Measurements from ENCODE around the gene RHPN2. TPM values are rescaled to one million over a fixed set of nuclear protein-coding genes. Genes with fewer than 3 reads are reported as not detected.

The RHPN2 gene
- total RNA-seq, 1 experiment from 2014 or later: 29.2 TPM

DNA sequence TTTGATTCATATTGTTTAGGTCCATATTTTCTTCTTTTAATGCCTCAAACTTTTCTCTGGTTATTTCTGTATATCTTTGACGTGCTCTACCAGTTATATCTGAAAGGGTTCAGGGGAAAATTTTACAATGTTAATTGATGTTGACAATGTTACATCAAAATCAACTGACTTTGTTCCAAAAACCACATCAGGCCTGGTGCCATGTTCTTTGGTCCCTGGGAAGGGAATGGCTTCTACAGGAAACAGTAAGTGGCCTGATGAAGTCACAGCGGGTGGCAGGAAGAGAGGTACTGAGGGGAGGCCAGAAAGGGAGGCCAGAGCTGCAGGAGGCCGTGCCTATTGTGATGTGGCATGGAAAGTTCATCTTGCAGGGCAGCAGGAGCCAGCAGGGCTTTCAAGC lies 131.1 kb downstream of the RHPN2 start:
- no peak overlapping the region for H4K5ac ChIP-seq (ENCODE audit: insufficient read length, low read depth, low read length)
- no peak overlapping the region for H2BK5ac ChIP-seq (ENCODE audit: insufficient read length, low read length)
- no peak overlapping the region for H3K27ac ChIP-seq (ENCODE audit: insufficient read length, low read depth, low read length)
- no peak overlapping the region for H3K56ac ChIP-seq (ENCODE audit: insufficient read length, low read depth, low read length)
- no peak overlapping the region for H2BK15ac ChIP-seq (ENCODE audit: low read depth, low read length)
- no peak overlapping the region for H4K8ac ChIP-seq (replicated peaks; ENCODE audit: insufficient read length, low read depth, low read length)
- H3K23me2 ChIP-seq (ENCODE audit: insufficient read length, low read depth, low read length, poor library complexity, severe bottlenecking): no peaks in the 10 kb centered on the region
- no peak overlapping the region for H2AK5ac ChIP-seq (ENCODE audit: insufficient read length, low read length)
- Mint-ChIP-seq H3K36me3 (ENCODE audit: insufficient read depth in 1 of 3, low read depth in 3 of 3) (peaks cover 17 to 53% (median 50%) of the 10 kb centered on the region in 3 experiments; a peak in 6 of 7 replicates), H3K4me1 (no peaks in the 10 kb centered on the region), H3K4me3 (no peak overlapping the region), H3K9me3 (no peaks in the 10 kb centered on the region), H3K27ac (no peak overlapping the region), H3K27me3 (ENCODE audit: low read depth) (no peaks in the 10 kb centered on the region)
- WGBS (ENCODE audit: extremely low coverage, insufficient read length, low lambda C conversion rate): no CpG with 5 or more reads among the region's 3 CpGs
- H3K9ac ChIP-seq (ENCODE audit: extremely low read depth, insufficient read length, low read length): no peak overlapping the region
- H4K20me1 ChIP-seq (ENCODE audit: control insufficient read depth, insufficient read depth, insufficient read length): no peaks in the 10 kb centered on the region
- DNase-seq: no peak
- H4K91ac ChIP-seq (ENCODE audit: insufficient read length, low read depth, low read length): no peak overlapping the region
- H2AFZ ChIP-seq (ENCODE audit: low read length): no peak overlapping the region
- H3K27me3 ChIP-seq (ENCODE audit: insufficient read depth, low read length): no peaks in the 10 kb centered on the region
- no peak overlapping the region for H3K4me2 ChIP-seq (ENCODE audit: insufficient read depth, insufficient read length, low read length)
- H3K4ac ChIP-seq (ENCODE audit: low read depth, low read length): no peak overlapping the region
- H3K79me1 ChIP-seq (ENCODE audit: insufficient read depth, low read depth, low read length, poor library complexity, severe bottlenecking): no peaks in the 10 kb centered on the region
- H2BK120ac ChIP-seq (ENCODE audit: low read depth, low read length, poor library complexity, severe bottlenecking): no peak overlapping the region
- no peak overlapping the region for H2BK20ac ChIP-seq (ENCODE audit: low read depth, low read length, poor library complexity, severe bottlenecking)
- no peaks in the 10 kb centered on the region for H3K79me2 ChIP-seq (ENCODE audit: insufficient read depth, low read length)
- H3T11ph ChIP-seq (ENCODE audit: low read length): no peak overlapping the region
- no peak for TF ChIP-seq CTCF (conservative IDR thresholded peaks at IDR 0.05)
- H3K18ac ChIP-seq (ENCODE audit: insufficient read length, low read depth, low read length): no peak overlapping the region
- H3K14ac ChIP-seq (ENCODE audit: insufficient read depth, low read length): no peak overlapping the region
- no peaks in the 10 kb centered on the region for H3K9me3 ChIP-seq (ENCODE audit: control insufficient read depth, low read depth, low read length)
- H2BK12ac ChIP-seq (ENCODE audit: insufficient read length, low read depth, low read length): no peak overlapping the region
- no peaks in the 10 kb centered on the region for H3K4me1 ChIP-seq (ENCODE audit: insufficient read depth, low read length)
- H3K23ac ChIP-seq (ENCODE audit: insufficient read length, low read depth, low read length): no peak overlapping the region

All from H9 (cell line).